Endothelial cell of umbilical vein (primary cell): ENCODE measurements around the gene SLIT1.

Source experiments
- CTCF ChIP-seq, 2 donors: IDR thresholded peaks; 1 replicate in 1 of 2; 2 replicates in 1 of 2; pipeline ENCODE4 v1.5.1; 2011; ENCODE audit warnings: low read length in 2 of 2, mild to moderate bottlenecking in 2 of 2, moderate library complexity in 2 of 2, control low read depth in 1 of 2, inconsistent platforms in 1 of 2, low read depth in 1 of 2; ENCODE audit not compliant: insufficient read depth in 1 of 2; ENCODE audit errors: extremely low read depth in 1 of 2
- EZH2 ChIP-seq: IDR thresholded peaks from 2 replicates; pipeline ENCODE4 v1.6.1; 2012; ENCODE audit warnings: borderline replicate concordance, low read depth, mild to moderate bottlenecking, moderate library complexity, low read length, inconsistent platforms; ENCODE audit not compliant: severe bottlenecking
- FOS ChIP-seq: IDR thresholded peaks from 2 replicates; pipeline ENCODE4 v1.6.1; 2011; ENCODE audit warnings: mild to moderate bottlenecking, low read length, moderate library complexity, borderline replicate concordance; ENCODE audit not compliant: insufficient read depth
- JUN ChIP-seq: IDR thresholded peaks from 2 replicates; pipeline ENCODE4 v1.6.1; 2011; ENCODE audit warnings: borderline replicate concordance, low read depth; ENCODE audit not compliant: insufficient read length, insufficient read depth
- MAX ChIP-seq: IDR thresholded peaks from 2 replicates; pipeline ENCODE4 v1.6.1; 2011; ENCODE audit not compliant: insufficient read depth, insufficient read length
- POLR2A ChIP-seq: IDR thresholded peaks from 2 replicates; pipeline ENCODE4 v1.6.1; 2012; ENCODE audit warnings: low read depth, mild to moderate bottlenecking, control low read depth, low read length

DNA sequence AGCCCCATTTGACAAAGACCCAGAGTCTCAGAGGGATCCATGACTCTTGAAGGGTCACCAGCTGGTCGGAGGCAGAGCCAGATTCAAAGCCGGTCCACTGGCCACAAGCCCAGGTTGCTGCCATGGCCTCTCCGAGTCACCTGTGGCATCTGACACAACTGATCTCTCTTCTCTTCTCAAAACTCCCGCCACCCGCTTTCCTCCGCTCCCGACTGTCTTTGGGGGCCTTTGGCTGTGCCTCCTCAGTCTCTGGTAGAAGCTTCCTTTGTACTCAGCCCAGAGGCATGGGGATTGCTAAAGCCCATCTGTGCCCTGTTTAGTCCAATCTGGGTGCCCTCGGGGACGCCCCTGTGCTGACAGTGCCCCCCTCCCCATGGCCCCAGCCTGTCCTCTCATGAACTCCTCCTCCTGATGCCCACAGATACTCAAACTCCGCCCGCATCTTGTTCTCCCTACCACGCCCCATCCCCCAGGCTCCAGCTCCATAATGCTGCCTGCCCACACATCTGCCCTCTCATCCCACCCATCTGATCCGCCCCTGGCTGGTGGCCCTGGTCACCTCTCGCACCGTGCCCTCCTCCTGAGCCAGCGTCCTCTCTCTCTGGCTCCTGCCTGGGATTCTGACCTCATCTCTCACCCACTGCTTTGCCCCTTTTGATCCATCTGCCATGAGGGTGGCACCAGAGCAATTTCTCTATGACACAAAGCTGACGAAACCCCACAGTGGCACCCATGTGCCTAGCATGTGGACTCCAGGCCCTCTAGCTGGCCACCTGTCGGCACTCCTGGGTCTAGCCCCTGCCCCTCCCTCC is 150.6 kb downstream of the SLIT1 start:
- TF ChIP-seq CTCF (IDR thresholded peaks at IDR 0.05; ENCODE audit: extremely low read depth in 1 of 2, insufficient read depth in 1 of 2, low read depth in 1 of 2, low read length in 2 of 2) (no peak), MAX (no peak), POLR2A (no peak), EZH2 (no peak), JUN (no peak), FOS (no peak)
